ENCODE results near the gene RXRA. TPM values are rescaled to one million over a fixed set of nuclear protein-coding genes. Genes with fewer than 3 reads are reported as not detected.
A peak's percentile ranks its signal among the peaks of the same experiment; 100 is the strongest.

The RXRA gene
- total and polyA plus RNA-seq, 2 of the 13 experiments (the other 11 are each of a cell fraction or from before 2014, with no cell fraction given) = 18.9 to 29.2 TPM

DNA sequence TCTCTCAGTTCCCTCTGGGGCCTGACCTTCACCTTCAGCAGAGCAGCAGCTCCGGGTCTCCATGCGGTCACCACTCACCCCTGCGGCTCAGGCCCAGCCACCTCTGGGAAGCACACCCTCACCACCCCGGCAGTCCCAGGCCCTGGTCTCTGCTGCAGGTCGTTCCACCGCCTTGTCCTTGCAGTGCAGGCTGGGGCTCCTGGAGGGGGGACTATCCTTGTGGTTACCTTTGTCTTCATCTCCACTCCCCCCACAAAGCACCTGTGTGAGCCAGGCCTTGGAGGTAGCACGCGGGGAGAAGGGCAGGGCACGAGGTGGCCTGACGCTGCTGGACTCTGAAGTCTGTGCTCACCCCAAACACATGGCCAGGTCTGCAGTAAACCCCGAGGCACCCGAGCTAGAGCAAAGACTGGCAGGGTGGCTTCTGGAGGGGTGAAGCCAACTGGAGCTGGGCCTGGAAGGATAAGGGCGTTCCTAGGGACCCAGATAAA is 33.2 kb upstream of the RXRA start (continued):
- TF ChIP-seq ZNF773 (CRISPR knock-in tag; IDR thresholded peaks at IDR 0.05; ENCODE audit: borderline replicate concordance) (no peak), ZSCAN25 (CRISPR knock-in tag; IDR thresholded peaks at IDR 0.05) (peak; percentile 99), MTF2 (CRISPR knock-in tag; IDR thresholded peaks at IDR 0.05; ENCODE audit: borderline replicate concordance) (no peak), SIN3B (IDR thresholded peaks at IDR 0.05; ENCODE audit: low read length) (no peak)
- TF ChIP-seq, protein P1, sequence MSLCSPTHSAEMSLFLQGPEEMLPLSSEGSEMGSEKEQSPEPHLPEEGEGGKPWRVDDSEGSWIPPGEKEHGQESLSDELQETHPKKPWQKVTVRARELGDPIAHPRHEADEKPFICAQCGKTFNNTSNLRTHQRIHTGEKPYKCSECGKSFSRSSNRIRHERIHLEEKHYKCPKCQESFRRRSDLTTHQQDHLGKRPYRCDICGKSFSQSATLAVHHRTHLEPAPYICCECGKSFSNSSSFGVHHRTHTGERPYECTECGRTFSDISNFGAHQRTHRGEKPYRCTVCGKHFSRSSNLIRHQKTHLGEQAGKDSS (CRISPR knock-in tag; IDR thresholded peaks at IDR 0.05; ENCODE audit: borderline replicate concordance, low read depth) = peak; percentile 71; the same call in 1 of the 2 replicates

DNA sequence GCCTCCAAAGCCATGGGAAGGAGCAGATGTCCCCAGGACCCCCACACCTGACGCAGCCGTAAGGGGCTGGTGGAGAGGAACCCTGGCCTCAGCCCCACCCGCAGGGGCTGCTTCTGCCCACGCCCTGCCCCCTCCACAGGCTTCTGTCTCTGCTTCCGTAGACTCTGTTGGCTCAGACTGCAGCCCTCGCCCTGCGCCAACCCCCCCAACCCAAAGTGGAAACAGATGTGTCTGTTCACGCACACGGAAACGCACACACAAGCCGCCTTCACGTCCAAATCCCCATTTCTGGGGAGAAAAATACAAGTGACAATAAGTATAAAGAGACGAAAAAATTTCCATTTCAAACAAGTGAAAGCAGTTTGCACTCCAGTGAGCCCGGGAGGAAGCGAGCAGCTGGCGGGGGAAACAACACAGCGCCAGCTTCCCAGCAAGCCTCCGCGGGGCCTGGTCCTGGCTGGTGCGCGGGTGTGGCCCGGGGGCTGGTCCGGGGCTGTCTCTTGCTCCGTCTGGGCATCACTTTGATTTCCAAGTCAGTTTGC is 32.6 kb upstream of the RXRA start:
- FAIRE-seq = no peak
- H3K4me2 ChIP-seq (ENCODE audit: low read depth, low read length) = peak overlapping the region; percentile 45; the same call in 1 of the 2 replicates
- peaks cover 55% of the 10 kb centered on the region for H3K4me1 ChIP-seq (ENCODE audit: insufficient read depth, low read length)

More for the DNA sequence above, 32.6 kb upstream of the RXRA start:
- H2AFZ ChIP-seq (ENCODE audit: low read length) = no peak overlapping the region
- no peaks in the 10 kb centered on the region for H3K9me3 ChIP-seq (ENCODE audit: low read length)
- DNase-seq (ENCODE audit: low spot score) (no peak), ATAC-seq (no peak)
- in situ Hi-C loops (cut with HindIII; ENCODE audit: extremely low pct_ligation_motif_present, low pct_unique_long_range_greater_than_20kb) = no loop called here
- CTCF ChIA-PET (ENCODE audit: low intra/inter-chr PET ratio, low total read pairs) = no interaction called here
- POLR2A ChIA-PET = no interaction called here
- intact Hi-C loops (cut with micrococcal nuclease; ENCODE audit: unreplicated experiment) = no loop called here
- H3K9ac ChIP-seq (ENCODE audit: insufficient read depth, low read depth, low read length) = no peak overlapping the region
- H3K79me2 ChIP-seq (ENCODE audit: insufficient read depth, low read length) = no peaks in the 10 kb centered on the region
- no TSS peak for BruUV-seq (replicated peaks)
- 0 out of 6 replicates have a peak overlapping the region, but pooled peaks of 1 of the 3 experiments have one; percentile 0 for H3K4me3 ChIP-seq (replicated peaks in 1 of 3; ENCODE audit: insufficient read depth in 1 of 3, low read depth in 2 of 3, low read length in 3 of 3)
- TF ChIP-seq NFYC (CRISPR knock-in tag; IDR thresholded peaks at IDR 0.05) (no peak), POLR2AphosphoS5 (IDR thresholded peaks at IDR 0.05; ENCODE audit: low read depth, low read length) (no peak), ZBTB38 (CRISPR knock-in tag; IDR thresholded peaks at IDR 0.05) (peak; percentile 77; the same call in 1 of the 2 replicates)
- TF ChIP-seq, protein P2, sequence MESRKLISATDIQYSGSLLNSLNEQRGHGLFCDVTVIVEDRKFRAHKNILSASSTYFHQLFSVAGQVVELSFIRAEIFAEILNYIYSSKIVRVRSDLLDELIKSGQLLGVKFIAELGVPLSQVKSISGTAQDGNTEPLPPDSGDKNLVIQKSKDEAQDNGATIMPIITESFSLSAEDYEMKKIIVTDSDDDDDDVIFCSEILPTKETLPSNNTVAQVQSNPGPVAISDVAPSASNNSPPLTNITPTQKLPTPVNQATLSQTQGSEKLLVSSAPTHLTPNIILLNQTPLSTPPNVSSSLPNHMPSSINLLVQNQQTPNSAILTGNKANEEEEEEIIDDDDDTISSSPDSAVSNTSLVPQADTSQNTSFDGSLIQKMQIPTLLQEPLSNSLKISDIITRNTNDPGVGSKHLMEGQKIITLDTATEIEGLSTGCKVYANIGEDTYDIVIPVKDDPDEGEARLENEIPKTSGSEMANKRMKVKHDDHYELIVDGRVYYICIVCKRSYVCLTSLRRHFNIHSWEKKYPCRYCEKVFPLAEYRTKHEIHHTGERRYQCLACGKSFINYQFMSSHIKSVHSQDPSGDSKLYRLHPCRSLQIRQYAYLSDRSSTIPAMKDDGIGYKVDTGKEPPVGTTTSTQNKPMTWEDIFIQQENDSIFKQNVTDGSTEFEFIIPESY (CRISPR knock-in tag; IDR thresholded peaks at IDR 0.05) = peak; percentile 23; the same call in 1 of the 2 replicates
- TF ChIP-seq, protein P3, sequence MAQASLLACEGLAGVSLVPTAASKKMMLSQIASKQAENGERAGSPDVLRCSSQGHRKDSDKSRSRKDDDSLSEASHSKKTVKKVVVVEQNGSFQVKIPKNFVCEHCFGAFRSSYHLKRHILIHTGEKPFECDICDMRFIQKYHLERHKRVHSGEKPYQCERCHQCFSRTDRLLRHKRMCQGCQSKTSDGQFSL (CRISPR knock-in tag; IDR thresholded peaks at IDR 0.05) = no peak
- H4K20me1 ChIP-seq (ENCODE audit: insufficient read depth, low read length) = no peaks in the 10 kb centered on the region
- H3K36me3 ChIP-seq (replicated peaks in 1 of 2; ENCODE audit: control insufficient read depth in 1 of 2, insufficient read depth in 2 of 2, low read length in 2 of 2) = no peaks in the 10 kb centered on the region
- H3K27me3 ChIP-seq (ENCODE audit: control insufficient read depth in 1 of 2, insufficient read depth in 2 of 2, low read length in 2 of 2) = peaks cover 13 to 87% of the 10 kb centered on the region in 2 experiments
- H3K27ac ChIP-seq (ENCODE audit: extremely low read length, insufficient read depth, low read length) = no peak overlapping the region
- 56% methylated on average over 15 of the region's 24 CpGs for WGBS (ENCODE audit: low lambda C conversion rate)
